HG02885 (cell line): ENCODE data around the gene RAB6B.

Experiments
- ATAC-seq: cut with Tn5 transposase; IDR thresholded peaks from one replicate; pipeline ENCODE4 v1.9.1; 2021; ENCODE audit warnings: mild to moderate bottlenecking; ENCODE audit not compliant: unreplicated experiment, poor library complexity

Gene RAB6B

GRCh38 chr3:133863911-133864310 is 31.8 kb downstream of the RAB6B start:
- ATAC-seq = no peak

GRCh38 chr3:133862161-133862560 is 33.5 kb downstream of the RAB6B start:
- ATAC-seq = no peak

GRCh38 chr3:133860519-133860918 is 35.2 kb downstream of the RAB6B start:
- ATAC-seq = no peak

- no peak for ATAC-seq
Observed at GRCh38 chr3:133859381-133860234, 36.1 kb downstream of the RAB6B start.

- no peak for ATAC-seq
Observed at GRCh38 chr3:133857767-133858166, 37.9 kb downstream of the RAB6B start.

- no peak for ATAC-seq
Observed at GRCh38 chr3:133856316-133856715, 39.4 kb downstream of the RAB6B start.

GRCh38 chr3:133855772-133856171 is 39.9 kb downstream of the RAB6B start:
- ATAC-seq = no peak

GRCh38 chr3:133855002-133855370 is 40.7 kb downstream of the RAB6B start:
- no peak for ATAC-seq

GRCh38 chr3:133854264-133855001 is 41.2 kb downstream of the RAB6B start:
- ATAC-seq = no peak

- ATAC-seq = no peak
Observed at GRCh38 chr3:133853925-133854227, 41.8 kb downstream of the RAB6B start.

- no peak for ATAC-seq
Observed at GRCh38 chr3:133853063-133853924, 42.4 kb downstream of the RAB6B start.

GRCh38 chr3:133851931-133852330 is 43.8 kb downstream of the RAB6B start:
- ATAC-seq = no peak

- ATAC-seq = peak; percentile 55
Observed at GRCh38 chr3:133851266-133851906, 44.3 kb downstream of the RAB6B start.

- ATAC-seq = no peak
Observed at GRCh38 chr3:133850034-133850433, 45.6 kb downstream of the RAB6B start.

- no peak for ATAC-seq
Observed at GRCh38 chr3:133849346-133849745, 46.3 kb downstream of the RAB6B start.

GRCh38 chr3:133845127-133845526 is 50.6 kb downstream of the RAB6B start:
- no peak for ATAC-seq

- ATAC-seq = no peak
Observed at GRCh38 chr3:133843634-133844033, 52.0 kb downstream of the RAB6B start.

- ATAC-seq = no peak
Observed at GRCh38 chr3:133842158-133842557, 53.5 kb downstream of the RAB6B start.

- no peak for ATAC-seq
Observed at GRCh38 chr3:133841196-133841595, 54.5 kb downstream of the RAB6B start.

- no peak for ATAC-seq
Observed at GRCh38 chr3:133840767-133841166, 54.9 kb downstream of the RAB6B start.
